GM19193 (cell line): ENCODE results near the gene MEA1.
A peak's percentile ranks its signal among the peaks of the same experiment; 100 is the strongest.

ENCODE experiments used
- POLR2A ChIP-seq: IDR thresholded peaks from 4 replicates; pipeline ENCODE4 v1.6.1; 2011; ENCODE audit not compliant: insufficient read depth, insufficient read length; ENCODE audit errors: extremely low read depth

The MEA1 gene

DNA sequence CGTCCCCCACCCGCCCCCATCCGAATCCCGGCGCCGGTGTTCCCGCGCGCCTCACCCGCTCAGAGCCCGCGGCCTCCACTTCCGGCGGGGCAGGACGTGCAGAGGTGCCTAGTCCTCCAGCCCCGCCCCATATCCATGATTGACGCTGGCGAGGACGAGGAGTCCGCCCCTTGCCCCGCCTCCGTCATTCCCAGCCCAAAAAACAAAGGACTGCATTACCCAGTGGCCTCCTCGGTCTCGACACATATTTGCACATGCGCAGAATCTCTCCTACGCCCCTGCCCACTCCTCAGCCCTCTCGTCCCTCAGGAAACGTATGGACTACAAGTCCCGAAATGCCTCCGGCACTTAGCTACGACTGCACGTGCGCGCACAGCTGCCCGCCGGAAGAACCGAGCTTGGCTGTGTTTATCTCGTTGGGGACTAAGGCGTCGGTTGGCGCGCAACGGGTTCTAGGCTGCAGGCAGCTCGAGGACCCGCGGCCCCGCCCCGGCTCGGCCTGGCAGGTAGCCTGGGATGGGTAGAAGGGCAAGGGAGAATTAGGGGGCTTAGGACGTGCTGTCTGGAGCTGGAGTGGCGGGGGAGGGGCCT is at the start of gene MEA1, which contains the start of gene KLHDC3:
TSS of gene MEA1 (minus strand) at position 104 of the 591 bp plus-strand sequence. CDS start 133 bp downstream, outside the sequence.
TSS of gene KLHDC3 (plus strand) at position 407 of the 591 bp plus-strand sequence. CDS start 2,944 bp downstream, outside the sequence.
- peak; percentile 51 for TF ChIP-seq POLR2A

DNA sequence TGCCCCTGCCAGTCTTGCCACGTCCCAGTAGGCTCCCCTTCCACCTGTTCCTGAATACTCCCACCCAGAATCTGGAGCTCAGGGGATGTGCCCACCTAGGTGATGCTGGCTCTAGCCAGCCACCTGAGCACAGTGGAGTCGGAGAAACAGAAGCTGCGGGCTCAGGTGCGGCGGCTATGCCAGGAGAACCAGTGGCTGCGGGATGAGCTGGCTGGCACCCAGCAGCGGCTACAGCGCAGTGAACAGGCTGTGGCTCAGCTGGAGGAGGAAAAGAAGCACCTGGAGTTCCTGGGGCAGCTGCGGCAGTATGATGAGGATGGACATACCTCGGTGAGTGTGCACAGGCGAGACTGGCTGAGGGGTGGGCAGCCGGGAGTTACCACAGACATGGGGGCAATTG is 49.1 kb upstream of the MEA1 start:
- TF ChIP-seq POLR2A = no peak

DNA sequence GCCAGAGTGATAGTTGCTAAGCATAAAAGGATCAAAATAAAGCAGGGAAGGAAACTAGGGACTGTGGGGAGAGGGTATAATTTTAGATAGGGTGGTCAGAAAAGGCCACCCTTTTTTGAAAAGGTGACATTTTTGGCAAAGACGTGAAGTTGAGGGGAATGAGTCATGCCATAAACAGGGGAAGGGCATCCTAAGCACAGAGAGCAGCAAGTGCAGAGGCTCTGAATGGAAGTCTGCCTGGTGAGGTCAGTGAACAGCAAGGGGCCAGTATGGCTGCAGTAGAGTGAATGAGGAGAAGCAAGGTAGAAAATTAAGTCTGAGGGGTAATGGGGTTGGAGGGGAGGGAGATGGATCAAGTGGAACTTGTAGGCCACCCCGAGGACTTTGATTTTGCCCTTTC is 48.1 kb upstream of the MEA1 start:
- no peak for TF ChIP-seq POLR2A

DNA sequence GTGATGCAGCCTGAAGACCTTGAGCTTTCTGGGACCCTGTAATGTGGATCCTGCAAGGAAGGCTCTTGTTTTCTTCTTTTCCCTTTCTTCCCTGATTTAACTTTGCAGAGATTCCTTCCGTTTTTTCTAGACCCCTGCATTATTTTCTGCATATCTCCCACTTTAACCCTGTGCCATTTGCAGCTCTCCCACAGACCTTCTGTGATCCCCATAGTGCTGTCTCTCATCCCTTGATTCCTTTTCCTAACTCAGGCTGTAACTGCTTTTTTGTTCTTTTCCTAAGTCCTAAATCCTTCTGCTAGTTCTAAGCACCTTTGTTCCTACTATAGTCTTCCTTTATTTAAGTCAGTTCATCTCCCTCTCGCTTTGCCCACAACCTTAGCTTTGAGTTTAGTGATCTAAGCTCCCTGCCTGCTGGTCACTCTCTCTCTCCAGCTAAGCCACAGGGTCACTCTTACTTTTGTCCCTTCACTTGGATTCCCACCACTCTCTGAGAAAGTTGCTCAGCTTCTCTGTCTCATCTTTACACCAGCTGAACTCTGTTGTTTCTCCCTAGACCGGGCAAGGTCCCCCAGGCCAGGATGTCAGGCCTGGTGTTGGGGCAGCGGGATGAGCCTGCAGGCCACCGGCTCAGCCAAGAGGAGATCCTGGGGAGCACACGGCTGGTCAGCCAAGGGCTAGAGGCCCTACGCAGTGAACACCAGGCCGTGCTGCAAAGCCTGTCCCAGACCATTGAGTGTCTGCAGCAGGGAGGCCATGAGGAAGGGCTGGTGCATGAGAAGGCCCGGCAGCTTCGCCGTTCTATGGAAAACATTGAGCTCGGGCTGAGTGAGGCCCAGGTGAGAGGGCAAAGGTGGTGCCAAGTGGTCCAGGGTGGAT is 47.2 kb upstream of the MEA1 start:
- TF ChIP-seq POLR2A = no peak

DNA sequence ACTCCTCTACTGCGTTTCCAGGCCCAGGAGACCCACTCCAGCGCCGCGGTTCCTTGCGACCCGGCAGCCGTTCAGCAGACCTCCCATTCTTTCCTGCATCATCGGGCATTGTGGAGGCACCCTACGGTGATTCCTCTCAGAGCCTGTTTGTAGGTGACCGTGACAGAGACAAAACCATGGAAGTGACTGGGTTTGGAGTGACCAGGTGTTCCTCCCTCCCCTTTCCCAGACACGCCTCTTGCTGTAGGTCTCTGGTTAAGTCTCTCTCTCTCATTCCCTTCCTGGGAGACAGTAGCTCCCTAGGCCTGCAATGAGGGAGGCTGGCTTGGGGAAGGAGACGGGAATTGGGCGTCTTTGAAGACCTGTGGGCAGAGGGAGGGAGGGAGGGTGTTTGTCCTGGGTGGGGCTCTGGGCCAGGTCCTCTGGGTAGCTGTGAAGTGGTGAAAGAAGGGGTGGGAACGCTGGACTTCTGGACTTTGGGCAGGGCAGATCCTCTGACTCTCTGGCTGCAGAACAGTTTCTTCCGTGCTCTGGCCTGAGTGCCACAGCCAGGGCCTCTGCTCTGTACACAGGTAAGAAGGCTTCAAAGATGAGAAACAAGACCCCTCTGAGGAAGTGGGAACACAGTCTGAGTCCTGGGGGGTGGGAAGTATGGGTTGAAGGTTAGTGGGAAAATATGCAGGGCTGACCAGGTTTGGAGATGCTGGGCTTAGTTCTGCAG is 46.4 kb upstream of the MEA1 start:
- no peak for TF ChIP-seq POLR2A

DNA sequence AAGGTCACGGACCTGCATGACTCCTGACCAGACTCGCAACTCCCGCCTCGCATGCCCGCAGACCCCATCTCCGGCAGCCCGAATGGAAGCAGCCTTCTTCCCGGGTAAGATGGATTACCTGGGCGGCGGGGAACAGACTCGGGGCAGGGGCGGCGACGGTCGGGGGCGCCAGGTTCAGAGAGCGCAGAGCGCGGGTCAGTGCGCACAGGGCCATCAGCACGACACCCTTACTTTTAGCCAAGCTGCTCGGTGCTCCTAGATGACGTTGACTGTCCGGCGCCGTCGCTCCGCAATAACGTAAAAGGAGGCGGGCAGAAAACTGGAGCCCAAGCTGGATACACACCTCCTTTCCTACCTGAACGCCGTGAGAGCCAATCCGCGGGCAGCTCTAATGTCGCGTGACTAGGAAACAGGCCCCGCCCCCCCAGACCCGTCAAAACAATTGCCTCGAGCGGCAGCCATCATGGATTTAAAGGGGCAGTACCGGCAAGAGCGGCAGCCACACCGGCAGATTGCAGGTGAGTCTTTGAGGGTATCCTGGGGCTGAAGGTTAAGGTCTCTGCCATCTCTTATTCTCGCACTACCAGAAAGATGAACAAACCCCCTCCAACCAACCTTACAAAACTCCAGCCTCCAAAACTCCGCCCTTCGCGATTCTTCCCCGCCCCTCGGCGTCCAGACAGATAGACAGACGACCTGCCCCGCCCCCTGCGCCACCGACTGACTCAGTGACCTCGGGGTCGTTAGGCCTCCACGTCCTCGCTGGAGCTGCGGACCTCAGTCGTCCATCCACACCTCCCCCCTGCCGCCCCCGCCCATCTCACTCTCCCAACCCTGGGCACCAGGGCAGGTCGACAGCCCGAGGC is 45.7 kb upstream of the MEA1 start, which contains the start of the genes KLC4 and MRPL2:
TSS of gene KLC4 (plus strand) at position 464 of the 866 bp plus-strand sequence. CDS start 1,705 bp downstream, outside the sequence.
TSS of gene MRPL2 (minus strand) at position 267 of the 866 bp plus-strand sequence. CDS start at position 214, 53 bp downstream.
- peak; percentile 87 for TF ChIP-seq POLR2A

DNA sequence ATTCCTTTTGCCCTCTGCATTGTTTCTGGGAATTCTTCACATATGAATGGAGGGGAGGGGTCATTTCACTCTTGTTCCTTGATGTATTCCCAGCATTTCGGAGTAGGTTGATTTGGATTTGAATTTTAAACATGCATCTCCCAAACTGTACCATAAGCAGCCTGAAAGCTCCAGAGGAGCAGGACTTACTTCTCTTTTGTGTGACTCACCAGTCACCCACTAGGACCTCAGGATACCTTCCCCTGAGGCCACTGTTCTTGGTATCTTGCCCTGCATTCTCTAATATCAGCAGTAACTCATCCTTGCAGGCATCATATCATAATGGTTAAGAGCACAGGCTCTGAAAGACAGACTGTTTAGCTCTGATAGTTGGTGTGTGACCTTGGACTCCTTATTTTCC is 44.8 kb upstream of the MEA1 start:
- TF ChIP-seq POLR2A = no peak

DNA sequence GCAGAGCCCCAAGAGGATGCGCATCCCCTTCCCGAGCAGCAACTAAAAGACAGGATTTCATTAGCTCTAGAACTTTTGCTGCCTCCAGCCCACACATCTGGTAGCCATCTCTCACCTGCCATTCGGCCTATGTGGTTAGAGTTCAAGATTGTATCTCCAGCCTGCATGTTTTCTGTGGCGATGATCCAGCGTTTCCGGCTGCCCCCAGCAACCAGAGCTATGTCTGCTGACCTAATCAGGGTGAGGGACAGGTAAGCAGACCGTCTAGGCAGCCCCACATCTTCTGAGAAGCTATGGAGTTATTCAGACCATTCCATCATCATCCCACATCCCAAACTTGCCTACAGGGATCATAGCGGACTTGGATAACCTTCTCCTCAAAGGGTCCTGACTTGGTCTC is 42.2 kb upstream of the MEA1 start:
- TF ChIP-seq POLR2A = no peak

DNA sequence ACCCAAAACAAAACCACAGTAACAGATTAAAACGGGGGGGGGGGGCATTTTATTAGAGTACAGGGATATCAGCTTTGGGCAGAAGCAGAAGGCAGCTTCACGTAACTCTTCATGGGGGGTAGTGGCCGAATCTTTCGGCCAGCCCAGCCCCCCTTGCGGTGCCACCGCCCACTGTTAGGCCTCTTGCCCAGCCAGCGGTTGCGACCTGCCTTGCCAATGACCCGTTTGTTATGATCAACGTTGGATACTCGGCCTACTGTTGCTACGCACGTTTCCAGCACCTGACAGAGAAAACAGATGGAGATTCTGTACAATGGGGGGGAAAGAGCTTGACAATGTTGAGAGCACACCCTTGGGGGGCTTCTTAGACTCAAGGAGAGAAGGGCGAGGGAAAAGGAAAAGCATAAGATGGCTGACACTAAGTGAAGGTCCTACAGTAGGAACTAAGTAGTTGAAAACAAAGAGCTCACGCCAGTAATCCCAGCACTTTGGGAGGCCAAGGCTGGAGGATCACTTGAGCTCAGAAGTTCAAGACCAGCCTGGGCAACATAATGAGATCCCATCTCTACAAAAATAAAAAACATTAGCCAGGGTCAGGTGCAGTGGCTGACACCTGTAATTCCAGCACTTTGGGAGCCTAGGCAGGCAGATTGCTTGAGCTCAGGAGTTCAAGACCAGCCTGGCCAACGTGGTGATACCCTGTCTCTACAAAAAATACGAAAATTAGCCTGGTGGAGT is 40.6 kb upstream of the MEA1 start:
- TF ChIP-seq POLR2A = no peak

DNA sequence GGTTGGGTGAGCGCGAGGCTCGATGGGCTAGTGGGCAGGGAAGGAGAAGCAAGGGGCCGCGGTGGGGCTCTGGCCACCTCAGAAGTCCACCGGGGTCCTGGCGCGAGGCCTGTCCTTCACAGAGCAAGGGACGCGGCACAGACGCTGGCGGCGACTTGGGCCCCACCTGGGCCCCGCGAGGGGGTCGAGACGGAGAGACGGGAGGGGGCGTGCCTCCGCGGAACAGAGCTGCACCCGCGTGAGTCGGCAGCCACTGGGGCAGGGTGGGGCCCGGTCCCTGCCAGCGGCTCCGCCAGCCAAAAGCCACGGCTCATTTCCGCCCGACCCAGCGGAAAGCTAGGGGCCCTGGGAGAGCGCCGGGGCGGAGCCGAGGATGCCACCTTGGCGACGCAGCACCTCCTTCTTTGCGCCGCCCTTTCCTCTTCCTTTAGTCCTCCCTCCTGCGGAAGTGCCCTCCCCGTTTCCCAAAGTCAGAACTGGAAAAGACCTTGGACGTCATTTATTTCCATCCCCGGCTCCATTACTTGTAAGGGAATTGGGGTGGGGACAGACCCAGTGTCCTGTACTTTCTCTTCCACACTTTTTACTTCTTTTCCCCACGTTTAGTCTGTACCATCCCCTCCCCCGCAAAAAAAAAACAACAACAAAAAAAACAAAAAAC is 39.9 kb upstream of the MEA1 start, which contains the start of gene CUL7:
TSS of gene CUL7 (minus strand) at position 307 of the 661 bp plus-strand sequence. CDS start 1,063 bp downstream, outside the sequence.
- peak; percentile 87 for TF ChIP-seq POLR2A

DNA sequence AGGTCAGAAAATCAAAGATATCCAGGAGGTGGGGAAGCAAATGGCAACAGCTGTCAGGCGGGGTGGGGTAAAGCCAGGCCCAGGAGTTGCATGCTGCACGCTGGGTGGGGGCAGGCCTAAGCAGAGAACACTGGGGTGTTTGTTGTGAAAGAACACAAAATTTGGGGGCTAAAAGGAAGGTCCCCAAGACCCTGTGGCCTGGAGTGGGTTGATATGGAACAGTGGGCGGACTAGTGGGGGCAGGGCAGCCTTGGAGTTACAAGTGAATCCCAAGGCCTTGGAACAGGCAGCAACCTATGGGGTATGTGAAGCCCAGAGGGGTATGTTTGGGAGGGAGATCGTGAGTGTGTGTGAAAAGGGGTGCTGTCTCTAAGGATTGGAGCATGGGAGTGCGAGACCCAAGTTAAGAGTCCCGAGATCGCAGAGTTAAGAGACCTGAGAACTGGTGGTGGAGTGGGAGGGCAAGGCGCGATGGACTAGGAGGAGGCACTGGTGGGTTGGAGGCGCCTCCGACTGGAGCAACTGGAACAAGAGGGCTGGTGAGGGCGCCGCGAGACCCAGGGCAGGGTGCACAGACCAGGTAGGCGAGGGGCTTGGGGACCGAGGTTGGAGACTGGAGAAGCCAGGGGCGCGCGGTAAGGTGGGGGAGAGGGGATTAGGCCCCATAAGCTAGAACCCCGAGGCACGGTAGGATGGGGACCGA is 39.2 kb upstream of the MEA1 start:
- no peak for TF ChIP-seq POLR2A

DNA sequence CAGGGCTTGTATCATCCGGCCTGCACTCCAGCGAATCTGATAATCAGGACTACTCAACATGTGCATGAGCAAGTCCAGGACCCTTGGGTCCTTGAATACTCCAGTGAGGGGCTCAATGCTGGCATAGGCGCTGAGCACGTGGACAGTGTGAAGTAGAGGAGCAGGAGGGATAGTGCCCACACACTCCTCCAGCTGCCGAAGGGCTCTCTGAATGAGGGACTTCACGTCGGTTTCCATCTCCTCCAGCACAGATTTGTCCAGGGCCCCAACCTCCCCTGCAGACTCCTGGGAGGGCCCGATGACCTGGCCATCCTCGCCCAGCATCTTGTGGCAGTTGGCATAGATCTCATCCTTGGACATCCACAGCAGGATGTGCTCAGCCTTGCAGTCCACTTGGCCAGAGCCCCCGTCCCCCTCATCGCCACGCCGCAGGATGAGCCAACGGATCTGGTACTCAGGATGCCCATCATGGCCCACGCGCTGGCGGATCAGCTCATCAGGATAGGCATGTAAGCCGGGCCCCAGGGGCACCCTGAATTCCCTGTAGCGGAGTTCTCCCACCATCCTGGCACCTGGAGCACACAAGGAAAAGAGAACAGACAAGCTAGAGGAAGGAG is 38.6 kb upstream of the MEA1 start:
- TF ChIP-seq POLR2A = no peak
